Vagina (tissue), 2 donors: ENCODE data around the gene MFRP. TPM values are rescaled to one million over a fixed set of nuclear protein-coding genes. Genes with fewer than 3 reads are reported as not detected.

Experiments
- DNase-seq, 2 donors: peaks; one replicate each; pipeline ENCODE4 v3.0.0-alpha.2; 2017; ENCODE audit errors: extremely low spot score in 2 of 2
- H3K27ac ChIP-seq: fragments of 200-600 bp; sonication (generic); one replicate; pipeline ENCODE4 v1.5.1; 2019
- H3K27me3 ChIP-seq: fragments of 200-600 bp; sonication (generic); one replicate; pipeline ENCODE4 v1.5.1; 2019
- H3K36me3 ChIP-seq, 2 donors: fragments of 200-600 bp; sonication (generic); one replicate each; pipeline ENCODE4 v1.5.1; 2017 to 2019
- H3K4me1 ChIP-seq: fragments of 200-600 bp; sonication (generic); one replicate; pipeline ENCODE4 v1.5.1; 2019
- H3K4me3 ChIP-seq, 2 donors: fragments of 200-600 bp; sonication (generic); 1 replicate in 1 of 2; 2 replicates in 1 of 2; pipeline ENCODE4 v1.5.1; 2016 to 2019
- H3K9me3 ChIP-seq: fragments of 200-600 bp; sonication (generic); one replicate; pipeline ENCODE4 v1.5.1; 2019
- POLR2A ChIP-seq, 2 donors: fragments of 450-650 bp; IDR thresholded peaks; one replicate each; pipeline ENCODE4 v1.6.1; 2017; ENCODE audit warnings: antibody characterized with exemption in 2 of 2, mild to moderate bottlenecking in 2 of 2, moderate library complexity in 2 of 2
- POLR2AphosphoS5 ChIP-seq, 2 donors: sonication (generic); formaldehyde crosslinking; IDR thresholded peaks; one replicate each; pipeline ENCODE4 v1.9.0; 2017; ENCODE audit warnings: antibody characterized with exemption in 2 of 2, mild to moderate bottlenecking in 2 of 2, low read depth in 1 of 2; ENCODE audit not compliant: insufficient read depth in 1 of 2
- intact Hi-C: fragments of 100-400 bp; cut with DNase I; formaldehyde crosslinking; loops from one replicate; pipeline ENCODE4 v1.15.1; 2023
- total RNA-seq: library from RNA; depleted of rRNA; stranded (reverse); fragments of >200 nt; gene quantifications from one replicate; pipeline ENCODE4 v1.2.3, GENCODE V29; 2016
- TF ChIP-seq, protein P1 (sequence below), 3 experiments: fragments of 450-650 bp in 2 of 3; fragments of 200-600 bp in 1 of 3; sonication (generic) in 1 of 3; IDR thresholded peaks; one replicate each; pipeline ENCODE4 v1.5.1; 2017 to 2019; ENCODE audit warnings: antibody characterized with exemption in 3 of 3, mild to moderate bottlenecking in 2 of 3, moderate library complexity in 2 of 3

MFRP gene
- total RNA-seq, 1 donor from 2014 or later: not detected

DNA sequence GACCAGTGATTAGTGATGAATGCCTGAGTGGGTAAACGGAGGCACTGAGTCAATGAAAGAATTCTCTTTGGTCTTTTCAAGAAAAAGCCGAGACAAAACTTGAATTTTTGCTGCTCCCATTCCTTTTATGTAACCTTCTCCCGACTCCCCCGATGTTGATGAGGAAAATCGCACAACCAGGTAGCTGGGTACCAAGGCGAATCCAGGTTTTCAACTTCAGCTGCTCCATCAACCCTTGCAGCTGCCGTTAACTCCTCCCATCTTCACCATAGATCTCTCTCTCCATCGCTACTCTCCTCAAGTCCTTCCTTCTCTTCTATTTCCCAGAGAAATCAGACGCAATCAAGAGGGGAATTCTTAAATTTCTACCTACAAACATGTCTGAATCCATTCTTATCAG, 35.6 kb upstream of the MFRP start:
- no peaks in the 10 kb centered on the region for H3K36me3 ChIP-seq
- peak overlapping the region; percentile 46 for H3K27ac ChIP-seq
- no peaks in the 10 kb centered on the region for H3K9me3 ChIP-seq
- H3K4me3 ChIP-seq: peak overlapping the region; percentile 37 to 53
- DNase-seq: no peak
- H3K27me3 ChIP-seq: no peaks in the 10 kb centered on the region
- intact Hi-C loops: no loop called here
- peaks cover 16% of the 10 kb centered on the region for H3K4me1 ChIP-seq
- TF ChIP-seq, protein P1, sequence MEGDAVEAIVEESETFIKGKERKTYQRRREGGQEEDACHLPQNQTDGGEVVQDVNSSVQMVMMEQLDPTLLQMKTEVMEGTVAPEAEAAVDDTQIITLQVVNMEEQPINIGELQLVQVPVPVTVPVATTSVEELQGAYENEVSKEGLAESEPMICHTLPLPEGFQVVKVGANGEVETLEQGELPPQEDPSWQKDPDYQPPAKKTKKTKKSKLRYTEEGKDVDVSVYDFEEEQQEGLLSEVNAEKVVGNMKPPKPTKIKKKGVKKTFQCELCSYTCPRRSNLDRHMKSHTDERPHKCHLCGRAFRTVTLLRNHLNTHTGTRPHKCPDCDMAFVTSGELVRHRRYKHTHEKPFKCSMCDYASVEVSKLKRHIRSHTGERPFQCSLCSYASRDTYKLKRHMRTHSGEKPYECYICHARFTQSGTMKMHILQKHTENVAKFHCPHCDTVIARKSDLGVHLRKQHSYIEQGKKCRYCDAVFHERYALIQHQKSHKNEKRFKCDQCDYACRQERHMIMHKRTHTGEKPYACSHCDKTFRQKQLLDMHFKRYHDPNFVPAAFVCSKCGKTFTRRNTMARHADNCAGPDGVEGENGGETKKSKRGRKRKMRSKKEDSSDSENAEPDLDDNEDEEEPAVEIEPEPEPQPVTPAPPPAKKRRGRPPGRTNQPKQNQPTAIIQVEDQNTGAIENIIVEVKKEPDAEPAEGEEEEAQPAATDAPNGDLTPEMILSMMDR (IDR thresholded peaks at IDR 0.05): no peak
- TF ChIP-seq POLR2A (IDR thresholded peaks at IDR 0.05) (no peak), POLR2AphosphoS5 (IDR thresholded peaks at IDR 0.05; ENCODE audit: insufficient read depth in 1 of 2, low read depth in 1 of 2) (no peak)

DNA sequence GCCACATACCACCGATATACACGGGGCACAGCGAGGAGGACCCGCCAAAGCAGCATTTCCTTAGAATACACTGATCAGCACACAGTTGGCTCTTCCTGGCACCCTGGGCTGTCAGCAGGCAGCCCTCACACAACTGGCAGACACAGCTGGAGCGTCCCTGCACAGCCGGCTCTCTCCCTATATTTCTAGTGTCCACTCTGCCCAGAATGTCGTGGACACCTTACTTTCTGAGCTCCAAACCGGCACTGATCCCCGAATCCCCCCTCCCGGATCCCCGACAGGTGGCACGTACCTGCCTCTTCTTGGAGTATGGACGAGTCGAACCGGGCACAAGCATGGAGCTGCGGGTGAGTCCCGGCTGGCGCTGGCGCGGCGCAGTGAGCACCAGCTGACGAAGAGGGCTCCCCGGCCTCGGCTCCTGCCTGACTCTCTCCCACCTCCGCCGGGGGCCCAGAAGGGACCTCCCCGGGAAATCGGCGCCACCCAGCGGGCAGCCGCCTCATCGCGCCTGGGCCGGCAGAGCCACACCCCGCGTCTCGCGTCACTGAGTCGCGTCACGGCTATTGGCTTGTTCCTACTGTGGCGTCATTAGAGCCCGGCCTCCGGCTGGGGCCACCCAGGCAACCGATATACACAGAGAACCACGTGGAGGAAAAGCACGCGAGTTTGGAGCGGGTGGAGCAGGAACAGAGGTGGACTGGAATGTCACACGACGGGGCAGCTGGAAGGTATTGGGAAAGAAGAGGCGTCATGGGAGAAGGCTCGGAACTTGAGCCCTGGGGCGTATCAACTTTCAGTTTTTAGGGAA, 34.9 kb upstream of the MFRP start, which contains the start of gene USP2:
Gene USP2 (minus strand): TSS at position 510 of the 808 bp plus-strand sequence. CDS start 8,210 bp downstream, outside the sequence.
- intact Hi-C loops: no loop called here
- no peak for TF ChIP-seq POLR2A (IDR thresholded peaks at IDR 0.05)
- TF ChIP-seq, protein P1 (IDR thresholded peaks at IDR 0.05): peak; percentile 74 to 90 (median 85)
- TF ChIP-seq POLR2AphosphoS5 (IDR thresholded peaks at IDR 0.05; ENCODE audit: insufficient read depth in 1 of 2, low read depth in 1 of 2): peak; percentile 90 to 97
- Histone ChIP-seq H3K36me3 (no peaks in the 10 kb centered on the region), H3K27ac (peak within 1 kb of the TSS; percentile 55), H3K9me3 (no peaks in the 10 kb centered on the region), H3K4me1 (peaks cover 20% of the 10 kb centered on the region), H3K4me3 (peak within 1 kb of the TSS; percentile 37 to 53), H3K27me3 (no peaks in the 10 kb centered on the region)
- DNase-seq: peak; percentile 98 to 99

DNA sequence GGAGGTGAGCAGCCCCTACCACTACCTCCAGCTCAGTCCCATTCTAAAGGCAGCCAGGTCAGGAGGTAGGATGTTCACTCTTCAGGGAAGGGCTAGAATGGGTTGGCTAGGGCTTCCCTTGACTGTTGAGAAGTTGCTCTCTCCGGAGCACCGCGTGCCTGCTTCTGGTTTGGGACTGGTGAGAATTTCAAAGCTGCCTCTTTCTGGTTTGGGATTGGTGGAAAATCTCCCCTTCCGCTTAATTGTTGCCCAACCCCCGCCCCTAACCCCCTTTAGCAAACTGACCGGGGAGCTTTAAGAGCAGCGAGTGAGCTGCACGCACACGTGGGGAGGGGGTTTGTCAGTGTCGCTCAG, 34.3 kb upstream of the MFRP start:
- no peaks in the 10 kb centered on the region for H3K27me3 ChIP-seq
- H3K27ac ChIP-seq: peak overlapping the region; percentile 55
- intact Hi-C loops: no loop called here
- no peak for DNase-seq
- TF ChIP-seq POLR2AphosphoS5 (IDR thresholded peaks at IDR 0.05; ENCODE audit: insufficient read depth in 1 of 2, low read depth in 1 of 2) (no peak), POLR2A (IDR thresholded peaks at IDR 0.05) (no peak)
- TF ChIP-seq, protein P1 (IDR thresholded peaks at IDR 0.05): no peak
- H3K36me3 ChIP-seq: no peaks in the 10 kb centered on the region
- H3K9me3 ChIP-seq: no peaks in the 10 kb centered on the region
- peak overlapping the region; percentile 37 to 53 for H3K4me3 ChIP-seq
- H3K4me1 ChIP-seq: peaks cover 25% of the 10 kb centered on the region

DNA sequence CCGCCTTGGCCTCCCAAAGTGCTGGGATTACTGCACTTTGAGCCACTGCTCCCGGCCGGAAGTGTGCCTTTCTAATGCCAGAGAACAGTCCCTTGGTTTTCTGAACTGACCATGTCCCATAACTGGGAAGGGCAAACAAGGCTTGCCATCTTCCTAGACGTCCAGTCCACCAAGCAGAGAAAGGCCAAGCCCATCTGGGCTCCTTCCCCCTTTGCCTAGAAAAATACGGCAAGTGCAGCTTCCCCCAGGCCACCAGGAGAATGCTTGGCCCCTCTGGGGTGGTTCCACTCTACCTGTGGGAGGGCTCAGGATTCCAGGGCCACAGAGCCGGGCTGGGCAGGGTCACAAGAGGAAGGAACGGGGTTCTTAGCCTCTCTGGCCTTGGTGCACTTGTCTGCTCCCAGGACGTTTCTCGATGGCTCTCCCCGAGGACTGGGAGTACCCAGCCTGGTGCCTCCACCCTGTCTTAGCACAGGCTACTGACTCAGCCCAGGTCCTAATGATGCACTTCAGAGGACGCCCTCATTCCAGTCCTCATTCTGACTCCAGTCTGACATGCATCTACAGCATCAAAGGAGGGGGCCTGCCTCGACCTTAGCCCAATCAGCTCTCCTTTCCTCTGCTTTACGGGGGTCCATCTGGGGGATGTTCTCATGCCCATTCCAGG, 33.8 kb upstream of the MFRP start:
- H3K27me3 ChIP-seq: no peaks in the 10 kb centered on the region
- no peaks in the 10 kb centered on the region for H3K9me3 ChIP-seq
- H3K36me3 ChIP-seq: no peaks in the 10 kb centered on the region
- TF ChIP-seq POLR2A (IDR thresholded peaks at IDR 0.05): no peak
- TF ChIP-seq POLR2AphosphoS5 (IDR thresholded peaks at IDR 0.05; ENCODE audit: insufficient read depth in 1 of 2, low read depth in 1 of 2): no peak
- TF ChIP-seq, protein P1 (IDR thresholded peaks at IDR 0.05): no peak
- peaks cover 29% of the 10 kb centered on the region for H3K4me1 ChIP-seq
- intact Hi-C loops: no loop called here
- DNase-seq: peak; percentile 91 to 95
- H3K4me3 ChIP-seq: peak overlapping the region in 1 of 2 donors; percentile 37
- H3K27ac ChIP-seq: peak overlapping the region; percentile 55
